Measurements from ENCODE around the gene RANBP2. TPM values are rescaled to one million over a fixed set of nuclear protein-coding genes. Genes with fewer than 3 reads are reported as not detected.

Gene RANBP2
- total and polyA plus RNA-seq, 10 of the 15 experiments (the other 5 are each of a cell fraction or from before 2014, with no cell fraction given) = 9.0 to 81.7 (median 28.3) TPM

DNA sequence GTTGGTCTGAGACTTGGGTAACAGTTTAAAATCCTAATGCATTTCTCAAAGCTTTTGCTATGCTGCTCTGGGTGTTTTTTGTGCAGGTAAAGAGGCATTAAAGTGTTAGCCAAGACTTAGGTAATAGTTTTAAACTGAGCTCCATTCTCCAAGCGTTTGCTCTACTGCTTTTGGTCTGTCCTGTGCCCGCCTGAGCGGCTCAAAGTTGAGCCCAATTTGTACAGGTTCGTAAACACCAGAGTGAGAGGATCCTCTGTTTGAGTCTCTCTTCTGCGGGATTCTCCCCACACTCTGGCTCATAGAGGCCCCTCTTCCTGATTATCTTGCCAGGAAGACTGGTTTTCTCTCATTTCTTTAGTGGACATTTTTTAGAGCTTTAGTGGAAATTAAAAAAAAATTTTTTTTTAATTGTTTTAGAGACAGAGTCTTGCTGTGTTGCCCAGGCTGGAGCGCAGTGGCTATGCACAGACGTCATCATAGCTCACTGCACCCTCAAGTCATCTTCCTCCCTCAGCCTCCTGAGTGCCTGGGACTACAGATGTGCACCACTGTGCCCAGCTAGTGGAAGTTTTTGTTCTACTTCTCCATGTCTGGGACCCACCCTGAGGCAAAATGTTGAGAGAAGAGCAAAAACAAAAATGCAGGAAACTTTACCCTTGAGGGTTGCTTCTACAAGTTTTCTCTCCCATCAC is 83.9 kb downstream of the RANBP2 start:
- no TSS peak for BruUV-seq (replicated peaks)
- Histone ChIP-seq H3K79me2 (ENCODE audit: control insufficient read depth, insufficient read depth, low read length) (no peaks in the 10 kb centered on the region), H3K27ac (ENCODE audit: control insufficient read depth, insufficient read depth) (no peak overlapping the region), H3K4me3 (no peak overlapping the region), H3K4me1 (ENCODE audit: control insufficient read depth, insufficient read depth, low read length) (no peaks in the 10 kb centered on the region), H3K27me3 (replicated peaks in 1 of 2; ENCODE audit: control insufficient read depth in 2 of 2, insufficient read depth in 2 of 2, low read length in 1 of 2) (no peaks in the 10 kb centered on the region), H4K20me1 (ENCODE audit: control insufficient read depth, insufficient read depth) (no peaks in the 10 kb centered on the region), H3K9ac (ENCODE audit: control insufficient read depth, insufficient read depth, low read length) (no peak overlapping the region), H3K4me2 (ENCODE audit: control insufficient read depth, insufficient read depth) (no peak overlapping the region), H3K36me3 (ENCODE audit: control insufficient read depth in 2 of 2, insufficient read depth in 2 of 2, low read length in 1 of 2) (peaks cover 0 to 8% of the 10 kb centered on the region in 2 experiments; a peak in 3 of 4 replicates), H2AFZ (ENCODE audit: control insufficient read depth, low read depth, low read length) (no peak overlapping the region), H3K9me3 (replicated peaks; ENCODE audit: control insufficient read depth, insufficient read depth, low read length) (no peaks in the 10 kb centered on the region)
- intact Hi-C loops (cut with micrococcal nuclease; ENCODE audit: unreplicated experiment) (no loop called here), in situ Hi-C loops (cut with MboI) (no loop called here)
- TF ChIP-seq, protein P1, sequence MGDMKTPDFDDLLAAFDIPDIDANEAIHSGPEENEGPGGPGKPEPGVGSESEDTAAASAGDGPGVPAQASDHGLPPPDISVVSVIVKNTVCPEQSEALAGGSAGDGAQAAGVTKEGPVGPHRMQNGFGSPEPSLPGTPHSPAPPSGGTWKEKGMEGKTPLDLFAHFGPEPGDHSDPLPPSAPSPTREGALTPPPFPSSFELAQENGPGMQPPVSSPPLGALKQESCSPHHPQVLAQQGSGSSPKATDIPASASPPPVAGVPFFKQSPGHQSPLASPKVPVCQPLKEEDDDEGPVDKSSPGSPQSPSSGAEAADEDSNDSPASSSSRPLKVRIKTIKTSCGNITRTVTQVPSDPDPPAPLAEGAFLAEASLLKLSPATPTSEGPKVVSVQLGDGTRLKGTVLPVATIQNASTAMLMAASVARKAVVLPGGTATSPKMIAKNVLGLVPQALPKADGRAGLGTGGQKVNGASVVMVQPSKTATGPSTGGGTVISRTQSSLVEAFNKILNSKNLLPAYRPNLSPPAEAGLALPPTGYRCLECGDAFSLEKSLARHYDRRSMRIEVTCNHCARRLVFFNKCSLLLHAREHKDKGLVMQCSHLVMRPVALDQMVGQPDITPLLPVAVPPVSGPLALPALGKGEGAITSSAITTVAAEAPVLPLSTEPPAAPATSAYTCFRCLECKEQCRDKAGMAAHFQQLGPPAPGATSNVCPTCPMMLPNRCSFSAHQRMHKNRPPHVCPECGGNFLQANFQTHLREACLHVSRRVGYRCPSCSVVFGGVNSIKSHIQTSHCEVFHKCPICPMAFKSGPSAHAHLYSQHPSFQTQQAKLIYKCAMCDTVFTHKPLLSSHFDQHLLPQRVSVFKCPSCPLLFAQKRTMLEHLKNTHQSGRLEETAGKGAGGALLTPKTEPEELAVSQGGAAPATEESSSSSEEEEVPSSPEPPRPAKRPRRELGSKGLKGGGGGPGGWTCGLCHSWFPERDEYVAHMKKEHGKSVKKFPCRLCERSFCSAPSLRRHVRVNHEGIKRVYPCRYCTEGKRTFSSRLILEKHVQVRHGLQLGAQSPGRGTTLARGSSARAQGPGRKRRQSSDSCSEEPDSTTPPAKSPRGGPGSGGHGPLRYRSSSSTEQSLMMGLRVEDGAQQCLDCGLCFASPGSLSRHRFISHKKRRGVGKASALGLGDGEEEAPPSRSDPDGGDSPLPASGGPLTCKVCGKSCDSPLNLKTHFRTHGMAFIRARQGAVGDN (IDR thresholded peaks at IDR 0.05) = no peak
- TF ChIP-seq KAT2A (conservative IDR thresholded peaks at IDR 0.05; ENCODE audit: control insufficient read depth, low read depth, low read length) = no peak
- no peak for TF ChIP-seq HDGF (IDR thresholded peaks at IDR 0.05)
- no peak for TF ChIP-seq NBN (IDR thresholded peaks at IDR 0.05)
- TF ChIP-seq FOS (IDR thresholded peaks at IDR 0.05; ENCODE audit: borderline replicate concordance, extremely low read depth, insufficient read length) = no peak
- no peak for TF ChIP-seq MTA2 (IDR thresholded peaks at IDR 0.05; ENCODE audit: low read depth)
- TF ChIP-seq HCFC1 (IDR thresholded peaks at IDR 0.05; ENCODE audit: low read length) = no peak
- FAIRE-seq (no peak), DNase-seq (ENCODE audit: low read depth, low spot score) (no peak), ATAC-seq (no peak)
- POLR2A ChIA-PET = no interaction called here
- 93% methylated on average over 7 of the region's 7 CpGs for WGBS (ENCODE audit: insufficient coverage, insufficient replicate concordance, low lambda C conversion rate, missing lambda C conversion rate)
- RAD21 ChIA-PET (ENCODE audit: unreplicated experiment) = no interaction called here
- CTCF ChIA-PET = interaction anchor here (1.0 kb wide), 1 partner anchor 13 kb away, joined by 3 read pairs; no protein-coding TSS in a partner anchor
- SMC1A ChIA-PET (ENCODE audit: uncharacterized antibody, unreplicated experiment) = interaction anchor here (0.6 to 1.4 kb wide), 3 partner anchors 13 to 167 kb away, joined by 3 to 5 read pairs (median 3); no protein-coding TSS in a partner anchor

Measured in GM12878 (cell line).